AG09309 (cell line): ENCODE data around the gene MGAT4C.
"Not testable (repeated sequence)": the region's sequence is repeated elsewhere in the genome, so short reads cannot be mapped to it uniquely, and the experiment has no call there.

Source experiments
- DNase-seq: peaks from one replicate; pipeline ENCODE4 v3.0.0-alpha.2; 2010; ENCODE audit warnings: low read depth
- H3K4me3 ChIP-seq: 2 replicates; pipeline ENCODE4 v1.5.1; 2011; ENCODE audit warnings: mild to moderate bottlenecking, low read depth, low read length, moderate library complexity; ENCODE audit not compliant: control insufficient read depth
- TF ChIP-seq, protein P1 (sequence below): IDR thresholded peaks from 2 replicates; pipeline ENCODE4 v1.5.1; 2011; ENCODE audit warnings: mild to moderate bottlenecking, low read depth, low read length, inconsistent platforms; ENCODE audit not compliant: insufficient read depth, control insufficient read depth; ENCODE audit errors: missing control alignments

The MGAT4C gene

DNA sequence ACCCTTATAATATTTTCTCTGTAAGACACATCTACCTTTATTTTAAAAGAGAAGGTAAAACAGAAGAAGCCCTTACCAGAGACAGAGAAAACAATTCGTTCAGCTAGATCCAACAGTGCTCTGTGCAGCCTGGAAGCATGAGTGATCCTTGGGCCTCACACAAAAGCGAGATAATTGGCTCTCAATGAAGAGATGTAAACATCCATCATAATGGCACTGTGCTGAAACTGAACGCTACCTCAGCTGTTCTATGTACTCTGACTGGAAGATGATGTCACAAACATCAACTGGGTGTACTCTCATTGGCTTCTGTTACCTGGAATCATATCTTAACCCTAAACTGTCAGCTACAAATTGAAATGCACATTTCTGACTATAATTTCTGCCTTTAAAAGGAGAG is at the start of gene MGAT4C:
Gene MGAT4C, minus strand, starts transcription at position 229 of the 400 bp plus-strand sequence.
- DNase-seq, result no peak
- H3K4me3 ChIP-seq, result no peak within 1 kb of the TSS
- TF ChIP-seq, protein P1, sequence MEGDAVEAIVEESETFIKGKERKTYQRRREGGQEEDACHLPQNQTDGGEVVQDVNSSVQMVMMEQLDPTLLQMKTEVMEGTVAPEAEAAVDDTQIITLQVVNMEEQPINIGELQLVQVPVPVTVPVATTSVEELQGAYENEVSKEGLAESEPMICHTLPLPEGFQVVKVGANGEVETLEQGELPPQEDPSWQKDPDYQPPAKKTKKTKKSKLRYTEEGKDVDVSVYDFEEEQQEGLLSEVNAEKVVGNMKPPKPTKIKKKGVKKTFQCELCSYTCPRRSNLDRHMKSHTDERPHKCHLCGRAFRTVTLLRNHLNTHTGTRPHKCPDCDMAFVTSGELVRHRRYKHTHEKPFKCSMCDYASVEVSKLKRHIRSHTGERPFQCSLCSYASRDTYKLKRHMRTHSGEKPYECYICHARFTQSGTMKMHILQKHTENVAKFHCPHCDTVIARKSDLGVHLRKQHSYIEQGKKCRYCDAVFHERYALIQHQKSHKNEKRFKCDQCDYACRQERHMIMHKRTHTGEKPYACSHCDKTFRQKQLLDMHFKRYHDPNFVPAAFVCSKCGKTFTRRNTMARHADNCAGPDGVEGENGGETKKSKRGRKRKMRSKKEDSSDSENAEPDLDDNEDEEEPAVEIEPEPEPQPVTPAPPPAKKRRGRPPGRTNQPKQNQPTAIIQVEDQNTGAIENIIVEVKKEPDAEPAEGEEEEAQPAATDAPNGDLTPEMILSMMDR, result no peak

DNA sequence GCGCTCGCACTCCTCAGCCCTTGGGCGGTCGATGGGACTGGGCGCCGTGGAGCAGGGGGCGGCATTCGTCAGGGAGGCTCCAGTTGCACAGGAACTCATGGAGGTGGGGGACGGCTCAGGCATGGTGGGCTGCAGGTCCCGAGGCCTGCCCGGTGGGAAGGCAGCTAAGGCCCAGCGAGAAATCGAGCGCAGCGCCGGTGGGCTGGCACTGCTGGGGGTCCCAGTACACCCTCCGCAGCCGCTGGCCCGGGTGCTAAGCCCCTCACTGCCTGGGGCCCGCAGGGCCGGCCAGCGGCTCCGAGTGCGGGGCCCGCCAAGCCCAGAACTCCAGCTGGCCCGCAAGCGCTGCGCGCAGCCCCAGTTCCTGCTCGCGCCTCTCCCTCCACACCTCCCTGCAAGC is 40.2 kb upstream of the MGAT4C start:
- H3K4me3 ChIP-seq, DNase-seq: not testable (repeated sequence)

DNA sequence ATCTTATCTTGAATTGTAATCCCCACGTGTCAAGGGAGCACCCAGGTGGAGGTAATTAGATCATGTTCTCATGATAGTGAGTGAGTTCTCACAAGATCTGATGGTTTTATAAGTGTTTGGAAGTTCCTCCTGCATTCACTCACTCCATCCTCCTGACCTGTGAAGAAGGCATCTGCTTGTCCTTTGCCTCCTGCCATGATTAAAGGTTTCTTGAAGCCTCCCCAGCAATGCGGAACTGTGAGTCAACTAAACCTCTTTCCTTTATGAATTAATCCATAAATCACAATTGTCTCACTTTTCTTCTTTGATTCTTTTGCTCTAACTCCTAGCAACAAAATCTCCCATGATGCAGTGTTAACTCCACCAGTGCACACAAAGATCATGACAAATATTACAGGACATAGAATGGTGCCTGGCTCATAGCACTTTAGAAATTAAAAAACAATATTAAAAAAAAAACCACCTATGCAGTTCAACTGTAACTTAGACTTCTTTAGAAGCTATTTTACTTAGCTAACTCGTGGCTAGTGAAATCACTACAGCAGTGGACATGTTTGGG is 37.6 kb upstream of the MGAT4C start:
- no peak overlapping the region for H3K4me3 ChIP-seq
- TF ChIP-seq, protein P1, result no peak
- no peak for DNase-seq

DNA sequence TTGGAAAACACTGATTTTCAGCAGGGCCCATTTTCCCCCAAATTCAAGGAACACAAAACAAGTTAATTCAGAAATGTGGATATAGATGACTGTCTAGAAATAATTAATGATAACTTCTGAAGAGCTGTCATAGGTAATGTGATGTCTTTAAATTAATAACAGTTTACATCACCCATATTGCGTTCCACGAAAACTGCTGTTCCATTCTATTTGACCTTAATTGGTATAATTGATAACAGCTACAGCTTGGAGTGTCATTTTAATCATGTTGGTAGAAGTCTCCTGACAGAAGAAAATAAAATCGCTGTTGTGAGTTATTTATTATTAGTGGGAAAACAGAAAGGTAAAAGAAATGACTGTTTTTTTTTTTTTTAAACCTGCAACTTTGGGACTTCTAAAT is 36.3 kb upstream of the MGAT4C start:
- TF ChIP-seq, protein P1, result no peak
- no peak overlapping the region for H3K4me3 ChIP-seq
- DNase-seq, result no peak

DNA sequence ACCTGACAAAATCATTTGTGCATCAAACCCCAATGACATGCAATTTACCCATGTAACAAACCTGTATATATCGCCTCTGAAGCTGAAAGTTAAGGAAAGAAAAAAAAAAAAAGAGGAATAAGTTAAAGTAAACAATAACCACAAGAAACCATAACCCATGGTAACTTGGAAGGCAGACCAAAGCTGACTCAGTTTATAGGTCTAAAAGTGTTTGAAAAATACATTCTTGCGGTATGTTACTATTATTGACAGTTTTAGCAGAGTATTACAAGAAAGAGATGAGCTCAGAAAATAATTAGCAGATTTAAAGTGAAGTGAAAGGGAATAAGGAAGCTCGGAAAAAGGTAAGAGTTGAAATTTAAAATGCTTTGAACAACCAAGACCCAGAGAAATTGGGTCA is 34.4 kb upstream of the MGAT4C start:
- H3K4me3 ChIP-seq, result no peak overlapping the region
- TF ChIP-seq, protein P1, result no peak
- DNase-seq, result no peak

DNA sequence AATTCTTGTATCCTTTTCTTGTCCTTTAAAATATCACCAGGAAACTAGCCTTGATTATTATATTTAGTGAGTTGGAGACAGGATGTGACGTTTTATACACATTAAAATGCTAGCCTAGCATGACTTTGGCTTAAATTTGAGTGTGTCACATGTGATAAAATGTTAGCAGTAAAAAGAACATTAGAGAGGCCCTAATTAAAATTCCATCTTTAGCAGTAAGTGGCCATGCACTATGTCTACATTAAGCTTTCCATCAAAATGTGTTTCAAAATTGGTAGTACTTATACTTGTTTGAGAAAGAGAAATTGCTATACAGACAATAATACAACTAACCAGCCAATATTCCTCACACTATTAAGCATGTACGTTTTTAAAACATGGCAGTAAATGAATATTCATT is 29.9 kb upstream of the MGAT4C start:
- H3K4me3 ChIP-seq, result no peak overlapping the region
- TF ChIP-seq, protein P1, result no peak
- DNase-seq, result no peak

DNA sequence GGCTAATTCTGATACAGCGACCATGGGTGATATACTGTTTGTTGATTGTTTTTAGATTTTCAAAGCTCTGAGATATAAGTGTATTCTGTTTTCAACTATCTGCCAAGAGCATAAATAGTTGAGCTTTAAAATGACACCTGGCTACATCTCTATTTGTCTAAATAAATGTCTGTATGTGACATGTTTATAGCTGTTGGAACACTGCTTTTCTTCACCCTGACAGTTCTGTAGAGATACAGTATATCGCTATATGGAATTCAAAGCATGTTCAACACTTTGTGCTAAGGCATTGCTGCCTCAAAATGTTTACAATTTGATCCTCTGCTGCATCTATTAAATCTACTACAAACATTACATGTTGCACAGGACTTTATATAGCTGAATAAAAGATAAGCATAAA is 27.4 kb upstream of the MGAT4C start:
- no peak for DNase-seq
- no peak overlapping the region for H3K4me3 ChIP-seq
- TF ChIP-seq, protein P1, result no peak
